ENCODE data around the gene TMEM178A.

GRCh38 chr2:39685126-39685525, 19.4 kb downstream of the TMEM178A start:
- no peak for TF ChIP-seq POLR2A (IDR thresholded peaks at IDR 0.05)
- TF ChIP-seq CTCF (IDR thresholded peaks at IDR 0.05), result no peak

Data from lower leg skin (tissue), 3 donors.